Right atrium auricular region (tissue), 2 donors: ENCODE results near the gene TLE4. TPM values are rescaled to one million over a fixed set of nuclear protein-coding genes. Genes with fewer than 3 reads are reported as not detected.

ENCODE experiments used
- DNase-seq: peaks from one replicate; pipeline ENCODE4 v3.0.0-alpha.2; 2019; ENCODE audit warnings: low spot score
- H3K27ac ChIP-seq, 2 donors: fragments of 200-600 bp; sonication (generic); 1 replicate in 1 of 2; 2 replicates in 1 of 2; pipeline ENCODE4 v1.5.1; 2016 to 2019
- H3K27me3 ChIP-seq, 2 donors: fragments of 200-600 bp; sonication (generic); one replicate each; pipeline versions ENCODE4 v1.5.1 to v1.6.0; 2017 to 2019
- H3K36me3 ChIP-seq: fragments of 200-600 bp; sonication (generic); one replicate; pipeline ENCODE4 v1.5.1; 2016
- H3K4me1 ChIP-seq, 2 donors: fragments of 200-600 bp; sonication (generic); one replicate each; pipeline versions ENCODE4 v1.5.1 to v1.6.0; 2017 to 2019
- H3K4me3 ChIP-seq, 2 donors: fragments of 200-600 bp; sonication (generic); 1 replicate in 1 of 2; 2 replicates in 1 of 2; pipeline ENCODE4 v1.5.1; 2017 to 2019; ENCODE audit warnings: mild to moderate bottlenecking in 1 of 2, moderate library complexity in 1 of 2
- H3K9me3 ChIP-seq, 2 donors: fragments of 200-600 bp; sonication (generic); one replicate each; pipeline ENCODE4 v1.5.1; 2019
- total RNA-seq, 2 donors: library from RNA; depleted of rRNA; stranded (reverse); fragments of >200 nt; gene quantifications; one replicate each; pipeline ENCODE4 v1.1.0, GENCODE V29; 2016
- TF ChIP-seq, protein P1 (sequence below), 2 donors: fragments of 200-600 bp; sonication (generic); IDR thresholded peaks; one replicate each; pipeline ENCODE4 v1.5.1; 2019; ENCODE audit warnings: antibody characterized with exemption in 2 of 2

TLE4 gene
- total RNA-seq, 2 donors from 2014 or later, result 18.9 to 26.1 TPM

DNA sequence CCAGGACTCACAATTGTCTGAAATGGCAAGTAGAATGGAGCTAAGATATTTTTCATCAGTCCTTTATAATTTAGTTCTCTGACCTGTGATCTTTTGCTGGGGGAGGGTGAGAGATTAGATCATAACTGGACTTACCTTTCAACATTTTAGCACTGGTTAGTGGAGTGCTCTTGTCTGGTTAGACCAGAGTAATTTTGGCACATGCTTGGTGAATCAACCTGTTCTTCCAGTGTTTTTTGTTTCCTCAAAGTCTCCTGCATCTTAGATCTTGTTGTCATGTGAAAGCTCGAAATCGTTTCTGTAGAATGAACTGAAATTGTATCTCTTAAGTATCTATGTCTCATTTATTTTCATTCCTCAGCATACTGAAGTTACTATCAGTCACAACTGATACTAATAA, 122.4 kb downstream of the TLE4 start:
- no peaks in the 10 kb centered on the region for H3K27me3 ChIP-seq
- no peak for DNase-seq
- H3K4me1 ChIP-seq, result no peaks in the 10 kb centered on the region
- H3K4me3 ChIP-seq, result no peak overlapping the region
- H3K36me3 ChIP-seq, result no peaks in the 10 kb centered on the region
- TF ChIP-seq, protein P1, sequence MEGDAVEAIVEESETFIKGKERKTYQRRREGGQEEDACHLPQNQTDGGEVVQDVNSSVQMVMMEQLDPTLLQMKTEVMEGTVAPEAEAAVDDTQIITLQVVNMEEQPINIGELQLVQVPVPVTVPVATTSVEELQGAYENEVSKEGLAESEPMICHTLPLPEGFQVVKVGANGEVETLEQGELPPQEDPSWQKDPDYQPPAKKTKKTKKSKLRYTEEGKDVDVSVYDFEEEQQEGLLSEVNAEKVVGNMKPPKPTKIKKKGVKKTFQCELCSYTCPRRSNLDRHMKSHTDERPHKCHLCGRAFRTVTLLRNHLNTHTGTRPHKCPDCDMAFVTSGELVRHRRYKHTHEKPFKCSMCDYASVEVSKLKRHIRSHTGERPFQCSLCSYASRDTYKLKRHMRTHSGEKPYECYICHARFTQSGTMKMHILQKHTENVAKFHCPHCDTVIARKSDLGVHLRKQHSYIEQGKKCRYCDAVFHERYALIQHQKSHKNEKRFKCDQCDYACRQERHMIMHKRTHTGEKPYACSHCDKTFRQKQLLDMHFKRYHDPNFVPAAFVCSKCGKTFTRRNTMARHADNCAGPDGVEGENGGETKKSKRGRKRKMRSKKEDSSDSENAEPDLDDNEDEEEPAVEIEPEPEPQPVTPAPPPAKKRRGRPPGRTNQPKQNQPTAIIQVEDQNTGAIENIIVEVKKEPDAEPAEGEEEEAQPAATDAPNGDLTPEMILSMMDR (IDR thresholded peaks at IDR 0.05), result no peak
- H3K9me3 ChIP-seq, result no peaks in the 10 kb centered on the region
- H3K27ac ChIP-seq, result no peak overlapping the region

DNA sequence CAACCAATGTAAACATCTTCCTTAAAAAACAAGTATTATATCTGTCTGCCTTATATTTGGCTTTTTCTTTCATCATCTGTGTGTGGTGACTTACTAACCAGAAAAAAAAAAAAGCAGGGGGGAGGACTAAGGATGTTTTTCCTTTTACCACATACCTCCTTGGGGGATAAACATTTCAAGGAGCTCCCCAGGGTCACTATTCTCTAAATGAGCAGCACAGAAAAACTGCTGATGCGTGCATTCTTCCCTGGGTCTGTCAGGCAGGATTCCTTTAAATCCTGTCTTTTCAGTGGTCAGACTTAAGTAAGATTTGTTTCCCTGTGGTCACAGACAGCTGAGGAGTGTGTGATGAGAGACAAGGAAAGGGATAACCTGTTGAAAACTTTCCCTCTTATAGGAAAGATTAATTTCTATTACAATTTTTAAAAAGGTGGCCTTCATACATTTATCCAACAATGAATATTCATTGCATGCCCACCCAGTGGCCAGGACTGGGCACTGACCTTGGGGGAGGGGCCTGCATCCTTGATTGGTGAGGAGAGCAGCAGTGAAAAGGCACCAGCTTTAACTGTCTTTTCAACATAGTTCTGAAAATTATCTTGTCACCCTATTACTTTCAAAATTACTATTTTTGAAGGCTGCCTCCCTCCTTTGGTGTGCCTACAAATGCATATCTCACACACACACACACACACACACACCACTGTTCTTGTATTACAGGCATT, 123.1 kb downstream of the TLE4 start:
- H3K9me3 ChIP-seq, result no peaks in the 10 kb centered on the region
- no peaks in the 10 kb centered on the region for H3K4me1 ChIP-seq
- H3K27me3 ChIP-seq, result no peaks in the 10 kb centered on the region
- no peak overlapping the region for H3K27ac ChIP-seq
- no peak overlapping the region for H3K4me3 ChIP-seq
- DNase-seq, result no peak
- H3K36me3 ChIP-seq, result no peaks in the 10 kb centered on the region
- TF ChIP-seq, protein P1 (IDR thresholded peaks at IDR 0.05), result no peak

DNA sequence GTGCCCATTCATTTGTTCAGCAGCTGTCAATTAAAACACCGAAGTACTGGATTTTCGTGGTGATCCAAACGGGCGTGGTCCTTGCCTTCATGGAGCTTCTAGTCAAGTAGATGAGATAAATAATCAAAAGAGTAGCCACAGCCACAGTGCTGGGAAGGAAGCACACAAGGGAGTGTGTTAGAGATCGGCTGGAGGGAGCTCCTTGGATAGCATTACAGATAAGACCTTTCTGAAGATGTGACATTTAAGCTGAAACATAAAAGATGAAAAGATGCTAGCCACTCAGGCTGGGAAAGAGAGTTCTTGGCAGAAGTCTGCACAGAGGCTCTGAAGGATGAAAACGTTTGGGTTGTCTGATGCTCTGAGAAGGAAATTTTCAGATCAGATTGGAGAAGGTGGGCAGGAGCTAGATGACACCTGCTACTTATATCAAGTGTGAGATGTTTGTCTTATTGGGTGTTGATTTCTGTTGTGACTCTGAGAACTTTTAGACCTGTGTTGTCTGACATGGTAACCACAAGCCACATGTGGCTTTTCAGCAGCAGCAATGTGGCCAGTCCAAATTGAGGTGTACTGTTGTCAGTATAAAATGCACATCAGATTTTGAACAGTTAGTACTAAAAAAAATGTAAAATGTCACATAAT, 123.9 kb downstream of the TLE4 start:
- TF ChIP-seq, protein P1 (IDR thresholded peaks at IDR 0.05), result no peak
- Histone ChIP-seq H3K27ac (no peak overlapping the region), H3K36me3 (no peaks in the 10 kb centered on the region), H3K27me3 (no peaks in the 10 kb centered on the region), H3K4me3 (no peak overlapping the region), H3K4me1 (no peaks in the 10 kb centered on the region), H3K9me3 (no peaks in the 10 kb centered on the region)
- no peak for DNase-seq

DNA sequence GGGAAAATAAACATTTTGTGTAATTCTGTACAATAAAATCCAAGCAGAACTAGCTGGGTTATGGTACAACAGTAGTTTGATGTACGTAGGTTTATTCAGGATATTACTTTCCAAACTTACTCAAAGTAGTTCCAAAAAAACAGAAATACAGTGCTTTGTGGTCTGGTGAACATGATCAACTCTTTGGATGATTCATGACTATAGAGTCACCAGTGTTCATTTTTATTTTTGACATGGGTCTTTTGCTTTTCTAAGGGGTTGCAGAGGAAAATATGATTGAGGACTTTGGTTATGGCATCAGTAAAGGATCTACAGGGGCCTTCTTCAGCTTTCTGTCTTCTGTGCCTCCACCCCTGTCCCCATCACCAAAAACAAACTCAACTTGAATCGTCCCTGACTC, 127.2 kb downstream of the TLE4 start:
- Histone ChIP-seq H3K27ac (no peak overlapping the region), H3K36me3 (no peaks in the 10 kb centered on the region), H3K4me3 (no peak overlapping the region), H3K27me3 (no peaks in the 10 kb centered on the region), H3K4me1 (no peaks in the 10 kb centered on the region), H3K9me3 (no peaks in the 10 kb centered on the region)
- no peak for DNase-seq
- TF ChIP-seq, protein P1 (IDR thresholded peaks at IDR 0.05), result no peak

DNA sequence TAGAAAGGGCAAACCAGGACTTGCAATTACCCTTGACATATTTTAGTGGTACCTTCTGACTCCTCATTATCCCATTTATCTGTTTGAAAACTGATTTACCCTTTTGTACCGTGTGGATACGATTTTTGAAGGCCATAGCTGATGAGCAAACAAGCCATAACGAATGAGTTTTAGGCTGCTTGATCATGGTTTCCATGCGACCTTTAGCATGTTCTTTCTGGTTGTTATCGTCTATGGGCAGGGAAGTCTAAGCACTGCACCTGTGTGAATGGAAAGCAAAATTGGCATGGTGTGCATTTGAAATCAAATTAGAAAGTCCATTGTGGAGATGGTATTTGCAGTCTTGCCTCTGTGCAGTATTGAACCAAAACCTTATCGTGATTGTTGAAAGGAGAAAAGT, 127.7 kb downstream of the TLE4 start:
- Histone ChIP-seq H3K9me3 (no peaks in the 10 kb centered on the region), H3K27ac (no peak overlapping the region), H3K27me3 (no peaks in the 10 kb centered on the region), H3K36me3 (no peaks in the 10 kb centered on the region), H3K4me1 (no peaks in the 10 kb centered on the region), H3K4me3 (no peak overlapping the region)
- TF ChIP-seq, protein P1 (IDR thresholded peaks at IDR 0.05), result no peak
- no peak for DNase-seq
